Chondrocyte (in vitro differentiated cells): Measurements from ENCODE around the gene GSTM3. TPM values are rescaled to one million over a fixed set of nuclear protein-coding genes. Genes with fewer than 3 reads are reported as not detected.
A peak's percentile ranks its signal among the peaks of the same experiment; 100 is the strongest.

Experiments used
- DNase-seq: peaks from one replicate; pipeline ENCODE4 v3.0.0; 2021; ENCODE audit warnings: mixed read lengths, low spot score
- H3K27ac Mint-ChIP-seq: one replicate; pipeline ENCODE4 v1.8.0; 2021; ENCODE audit warnings: mild to moderate bottlenecking, moderate library complexity, mixed read lengths; ENCODE audit not compliant: unreplicated experiment
- H3K27me3 Mint-ChIP-seq: 2 replicates; pipeline ENCODE4 v1.8.0; 2021; ENCODE audit warnings: low read depth, mixed read lengths
- H3K36me3 Mint-ChIP-seq: 2 replicates; pipeline ENCODE4 v1.8.0; 2021; ENCODE audit warnings: low read depth, mixed read lengths
- H3K4me1 Mint-ChIP-seq: 2 replicates; pipeline ENCODE4 v1.8.0; 2021; ENCODE audit warnings: low read depth, mild to moderate bottlenecking, mixed read lengths
- H3K4me3 Mint-ChIP-seq: one replicate; pipeline ENCODE4 v1.8.0; 2021; ENCODE audit warnings: mild to moderate bottlenecking, moderate library complexity, mixed read lengths; ENCODE audit not compliant: unreplicated experiment
- H3K9me3 Mint-ChIP-seq: 2 replicates; pipeline ENCODE4 v1.8.0; 2021; ENCODE audit warnings: low read depth, mixed read lengths
- total RNA-seq: library from RNA; stranded (reverse); gene quantifications from 3 replicates; pipeline ENCODE4 v1.2.1, GENCODE V29; 2021
- TF ChIP-seq, protein P1 (sequence below): fragments of 200-600 bp; sonication (generic); IDR thresholded peaks from 2 replicates; pipeline ENCODE4 v1.5.0; 2021; ENCODE audit warnings: antibody characterized with exemption, mild to moderate bottlenecking, moderate library complexity

The GSTM3 gene
- total RNA-seq, 1 donor from 2014 or later, result 63.8 TPM

DNA sequence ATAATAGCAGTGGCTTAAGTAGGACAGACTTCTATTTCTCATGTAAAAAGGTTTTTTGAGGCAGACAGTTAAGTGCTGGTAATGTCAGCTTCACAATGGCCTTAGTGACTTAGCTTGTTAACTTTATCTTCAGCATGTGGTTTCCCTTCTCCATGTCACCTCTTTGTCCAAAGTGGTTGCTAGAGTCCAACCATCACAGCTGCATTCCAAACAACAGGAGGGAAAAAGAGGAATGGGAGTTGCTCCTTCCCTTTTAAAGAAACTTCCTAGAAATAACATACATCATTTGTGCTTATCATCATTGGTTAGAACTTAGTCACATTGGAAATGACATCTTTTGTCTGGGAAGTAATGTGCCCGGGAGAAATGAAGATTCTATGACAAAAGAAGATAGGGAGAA is 18.9 kb downstream of the GSTM3 start:
- Mint-ChIP-seq H3K4me1 (peaks cover 13% of the 10 kb centered on the region), H3K27ac (no peak overlapping the region)

DNA sequence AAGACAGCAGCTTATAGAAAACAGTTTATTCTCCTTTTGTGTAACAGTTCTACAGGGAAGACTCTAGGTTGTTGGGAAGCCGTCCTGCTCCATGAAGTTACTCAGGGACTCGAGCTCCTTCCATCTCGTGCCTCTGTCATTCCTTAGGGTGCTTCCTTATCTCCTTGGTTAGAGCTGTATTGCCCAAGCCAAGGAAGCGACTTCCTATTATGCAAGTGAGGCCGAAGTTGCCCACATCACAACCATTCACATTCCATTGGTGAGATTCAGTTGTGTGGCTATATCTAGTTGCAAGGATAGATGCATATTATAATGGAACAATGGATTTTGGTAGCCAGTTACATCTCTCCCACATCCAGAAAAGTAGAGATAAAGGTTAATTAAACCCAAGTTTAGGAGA is 19.8 kb downstream of the GSTM3 start:
- Mint-ChIP-seq H3K4me1 (peaks cover 13% of the 10 kb centered on the region), H3K27me3 (no peaks in the 10 kb centered on the region), H3K36me3 (no peaks in the 10 kb centered on the region), H3K9me3 (no peaks in the 10 kb centered on the region), H3K4me3 (no peak overlapping the region), H3K27ac (no peak overlapping the region)
- TF ChIP-seq, protein P1, sequence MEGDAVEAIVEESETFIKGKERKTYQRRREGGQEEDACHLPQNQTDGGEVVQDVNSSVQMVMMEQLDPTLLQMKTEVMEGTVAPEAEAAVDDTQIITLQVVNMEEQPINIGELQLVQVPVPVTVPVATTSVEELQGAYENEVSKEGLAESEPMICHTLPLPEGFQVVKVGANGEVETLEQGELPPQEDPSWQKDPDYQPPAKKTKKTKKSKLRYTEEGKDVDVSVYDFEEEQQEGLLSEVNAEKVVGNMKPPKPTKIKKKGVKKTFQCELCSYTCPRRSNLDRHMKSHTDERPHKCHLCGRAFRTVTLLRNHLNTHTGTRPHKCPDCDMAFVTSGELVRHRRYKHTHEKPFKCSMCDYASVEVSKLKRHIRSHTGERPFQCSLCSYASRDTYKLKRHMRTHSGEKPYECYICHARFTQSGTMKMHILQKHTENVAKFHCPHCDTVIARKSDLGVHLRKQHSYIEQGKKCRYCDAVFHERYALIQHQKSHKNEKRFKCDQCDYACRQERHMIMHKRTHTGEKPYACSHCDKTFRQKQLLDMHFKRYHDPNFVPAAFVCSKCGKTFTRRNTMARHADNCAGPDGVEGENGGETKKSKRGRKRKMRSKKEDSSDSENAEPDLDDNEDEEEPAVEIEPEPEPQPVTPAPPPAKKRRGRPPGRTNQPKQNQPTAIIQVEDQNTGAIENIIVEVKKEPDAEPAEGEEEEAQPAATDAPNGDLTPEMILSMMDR, result no peak
- no peak for DNase-seq

More for the DNA sequence above, 18.9 kb downstream of the GSTM3 start:
- no peaks in the 10 kb centered on the region for H3K27me3 Mint-ChIP-seq
- DNase-seq, result no peak
- H3K9me3 Mint-ChIP-seq, result no peaks in the 10 kb centered on the region
- no peaks in the 10 kb centered on the region for H3K36me3 Mint-ChIP-seq
- TF ChIP-seq, protein P1, result no peak
- no peak overlapping the region for H3K4me3 Mint-ChIP-seq

DNA sequence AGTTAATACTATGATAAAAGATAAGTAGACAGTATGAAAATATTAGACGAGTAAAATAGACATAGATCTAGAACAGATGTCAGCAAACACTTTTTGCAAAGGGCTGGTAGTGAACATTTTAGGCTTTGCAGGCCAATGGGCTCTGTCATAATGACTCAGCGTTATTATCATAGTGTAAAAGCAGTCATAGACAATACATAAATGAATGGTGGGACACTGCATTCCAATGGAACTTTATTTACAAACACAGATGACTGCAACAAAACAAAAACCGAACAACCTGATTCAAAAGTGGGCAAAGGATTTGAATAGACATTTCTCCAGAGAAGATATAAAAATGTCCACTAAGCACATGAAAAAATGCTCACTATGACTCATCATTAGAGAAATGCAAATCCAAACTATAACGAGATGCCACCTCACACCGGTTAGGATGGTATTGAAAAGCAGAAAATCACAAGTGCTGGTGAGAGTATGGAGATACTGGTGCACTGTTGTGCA is 21.5 kb downstream of the GSTM3 start:
- Mint-ChIP-seq H3K4me1 (peaks cover 13% of the 10 kb centered on the region), H3K27ac (peak overlapping the region; percentile 3), H3K9me3 (no peaks in the 10 kb centered on the region), H3K36me3 (no peaks in the 10 kb centered on the region), H3K27me3 (no peaks in the 10 kb centered on the region), H3K4me3 (no peak overlapping the region)
- DNase-seq, result no peak
- TF ChIP-seq, protein P1, result no peak

DNA sequence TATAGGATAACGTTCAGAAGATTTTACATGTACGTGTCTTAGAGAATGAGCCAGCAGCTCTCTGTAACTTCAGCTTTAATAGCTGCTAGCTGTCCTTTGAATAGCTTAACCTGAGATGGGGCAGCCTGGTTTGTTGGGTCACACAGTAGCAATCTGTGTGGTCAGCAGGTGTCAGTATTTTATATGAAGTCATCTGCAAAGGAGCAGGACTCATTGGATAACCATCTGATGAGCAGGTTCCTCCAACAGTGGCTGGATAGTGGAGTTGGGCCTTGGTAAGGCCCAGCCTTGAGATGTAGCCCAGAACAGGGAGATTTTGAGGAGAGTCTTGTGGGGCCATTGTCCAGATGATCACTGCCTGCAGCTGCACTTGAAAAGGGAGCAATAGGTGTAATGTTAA is 22.3 kb downstream of the GSTM3 start:
- no peak overlapping the region for H3K27ac Mint-ChIP-seq
- TF ChIP-seq, protein P1, result no peak

DNA sequence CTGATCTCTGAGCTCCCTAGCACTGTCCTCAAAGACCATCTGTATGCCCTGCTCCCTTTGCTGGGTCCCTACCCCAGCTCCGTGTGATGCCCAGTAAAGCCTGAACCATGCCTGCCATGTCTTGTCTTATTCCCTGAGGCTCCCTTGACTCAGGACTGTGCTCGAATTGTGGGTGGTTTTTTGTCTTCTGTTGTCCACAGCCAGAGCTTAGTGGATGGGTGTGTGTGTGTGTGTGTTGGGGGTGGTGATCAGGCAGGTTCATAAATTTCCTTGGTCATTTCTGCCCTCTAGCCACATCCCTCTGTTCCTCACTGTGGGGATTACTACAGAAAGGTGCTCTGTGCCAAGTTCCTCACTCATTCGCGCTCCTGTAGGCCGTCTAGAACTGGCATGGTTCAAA is 23.1 kb downstream of the GSTM3 start:
- Mint-ChIP-seq H3K4me3 (no peak overlapping the region), H3K4me1 (peaks cover 7% of the 10 kb centered on the region), H3K9me3 (no peaks in the 10 kb centered on the region), H3K27me3 (no peaks in the 10 kb centered on the region), H3K27ac (no peak overlapping the region), H3K36me3 (no peaks in the 10 kb centered on the region)
- no peak for DNase-seq
- TF ChIP-seq, protein P1, result no peak

More for the DNA sequence above, 22.3 kb downstream of the GSTM3 start:
- Mint-ChIP-seq H3K4me1 (peaks cover 11% of the 10 kb centered on the region), H3K9me3 (no peaks in the 10 kb centered on the region), H3K27me3 (no peaks in the 10 kb centered on the region), H3K36me3 (no peaks in the 10 kb centered on the region), H3K4me3 (no peak overlapping the region)
- DNase-seq, result no peak
